CD4-positive, alpha-beta T cell treated with Interleukin-12 subunit alpha and Interleukin-12 subunit beta, for 1 hour (primary cell): Measurements from ENCODE around the gene NCKAP5L.
"Not testable (repeated sequence)": the region's sequence is repeated elsewhere in the genome, so short reads cannot be mapped to it uniquely, and the experiment has no call there.

Experiments used
- DNase-seq: peaks from one replicate; pipeline ENCODE4 v3.0.0-alpha.2; 2020

Gene NCKAP5L

DNA sequence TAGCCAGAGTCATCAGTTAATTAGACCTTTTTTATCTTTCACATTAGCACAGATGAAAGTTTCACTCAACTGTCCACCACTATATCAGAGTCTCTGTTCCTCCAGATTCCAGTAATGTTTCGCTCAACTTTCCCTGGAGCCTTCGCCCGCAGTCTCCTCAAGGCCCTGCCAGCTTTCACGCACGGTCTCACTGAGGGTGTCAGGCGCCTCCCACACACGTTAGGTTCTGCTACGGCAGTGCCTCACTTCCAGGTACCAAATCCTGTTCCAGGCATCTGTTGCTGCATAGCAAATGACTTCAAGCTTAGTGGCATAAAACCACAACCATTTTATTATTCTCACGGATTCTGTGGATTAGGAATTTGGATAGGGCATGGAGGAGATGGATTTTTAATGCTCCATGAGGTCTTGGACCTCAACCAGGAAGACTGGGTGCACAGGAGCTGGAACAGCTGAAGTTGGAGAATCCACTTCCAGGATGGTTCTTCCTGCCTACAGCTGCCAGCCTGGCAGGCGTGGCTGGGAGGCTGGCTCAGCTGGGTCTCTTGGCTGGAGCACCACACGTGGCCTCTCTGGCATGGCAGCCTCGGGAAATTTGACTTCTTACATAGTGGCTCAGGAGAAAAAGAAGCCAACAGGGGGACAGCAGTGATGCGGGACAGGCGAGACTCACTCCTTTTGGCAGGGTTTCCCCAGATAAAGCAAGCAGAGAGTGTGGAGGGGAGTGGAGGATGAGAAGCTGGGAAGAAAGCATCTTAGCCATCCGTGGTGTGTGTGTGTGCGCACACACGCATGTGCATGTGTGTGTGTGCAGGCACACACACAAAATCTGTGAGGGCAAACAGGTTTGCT, 36.0 kb upstream of the NCKAP5L start:
- DNase-seq: no peak

DNA sequence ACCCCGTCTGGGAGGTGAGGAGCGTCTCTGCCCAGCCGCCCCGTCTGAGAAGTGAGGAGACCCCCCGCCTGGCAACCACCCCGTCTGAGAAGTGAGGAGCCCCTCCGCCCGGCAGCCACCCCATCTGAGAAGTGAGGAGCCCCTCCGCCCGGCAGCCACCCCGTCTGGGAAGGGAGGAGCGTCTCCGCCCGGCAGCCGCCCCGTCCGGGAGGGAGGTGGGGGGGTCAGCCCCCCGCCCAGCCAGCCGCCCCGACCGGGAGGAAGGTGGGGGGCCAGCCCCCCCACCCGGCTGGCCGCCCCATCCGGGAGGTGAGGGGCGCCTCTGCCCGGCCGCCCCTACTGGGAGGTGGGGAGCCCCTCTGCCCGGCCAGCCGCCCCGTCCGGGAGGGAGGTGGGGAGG, 32.7 kb upstream of the NCKAP5L start:
- not testable (repeated sequence) for DNase-seq

DNA sequence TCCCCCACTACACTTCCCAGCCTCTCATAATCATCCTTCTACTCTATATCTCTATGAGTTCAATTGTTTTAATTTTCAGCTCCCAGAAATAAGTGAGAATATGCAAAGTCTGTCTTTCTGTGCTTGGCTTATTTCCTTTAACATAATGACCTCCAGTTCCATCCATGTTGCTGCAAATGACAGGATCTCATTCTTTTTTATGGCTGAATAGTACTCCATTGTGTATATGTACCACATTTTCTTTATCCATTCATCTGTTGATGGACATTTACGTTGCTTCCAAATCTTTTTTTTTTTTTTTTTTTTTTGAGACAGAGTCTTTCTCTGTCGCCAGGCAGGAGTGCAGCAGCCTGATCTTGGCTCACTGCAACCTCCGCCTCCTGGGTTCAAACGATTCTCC, 27.7 kb upstream of the NCKAP5L start:
- not testable (repeated sequence) for DNase-seq

DNA sequence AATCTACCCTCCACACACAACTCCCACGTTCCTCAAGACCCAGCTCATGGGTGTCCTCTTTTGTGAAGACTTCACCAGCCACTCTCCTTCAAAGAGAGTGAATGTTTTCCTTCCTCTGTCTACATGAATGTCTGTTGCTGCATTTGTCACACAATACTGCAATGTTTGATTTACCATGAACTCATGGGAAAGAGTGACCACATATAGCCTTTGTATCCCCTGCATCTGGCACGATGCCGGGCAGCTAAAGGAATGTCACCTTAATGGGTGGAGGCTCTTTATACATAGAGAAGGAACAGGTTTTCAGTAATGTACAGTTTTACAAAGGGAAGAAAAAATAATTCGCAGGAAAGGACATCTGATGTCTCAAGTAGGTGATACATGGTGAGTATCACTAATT, 26.8 kb upstream of the NCKAP5L start:
- no peak for DNase-seq

- no peak for DNase-seq
Observed at GRCh38 chr12:49853671-49854070, 25.5 kb upstream of the NCKAP5L start.

GRCh38 chr12:49847161-49847560, 18.9 kb upstream of the NCKAP5L start:
- DNase-seq: no peak

DNA sequence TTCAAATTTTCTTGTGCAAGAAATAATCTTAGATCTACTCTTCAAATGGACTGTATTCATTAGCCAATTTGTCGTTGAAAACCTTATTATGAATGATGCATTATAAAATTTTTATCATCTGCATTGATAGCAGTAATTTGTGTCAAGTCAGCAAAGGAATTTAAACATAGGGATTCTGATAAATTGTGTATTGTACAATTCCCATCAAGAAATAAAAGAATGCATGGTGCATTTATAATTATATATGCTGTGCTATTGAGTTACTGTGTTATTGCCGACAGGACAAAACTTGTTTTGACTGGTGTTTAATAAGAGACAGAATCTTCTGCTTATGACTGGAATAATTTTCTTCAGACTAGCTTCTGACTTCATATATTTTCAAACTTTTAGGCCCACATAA, 17.8 kb upstream of the NCKAP5L start:
- no peak for DNase-seq

- no peak for DNase-seq
Observed at GRCh38 chr12:49843876-49844437, 15.7 kb upstream of the NCKAP5L start.

GRCh38 chr12:49843411-49843810, 15.2 kb upstream of the NCKAP5L start:
- DNase-seq: no peak

DNA sequence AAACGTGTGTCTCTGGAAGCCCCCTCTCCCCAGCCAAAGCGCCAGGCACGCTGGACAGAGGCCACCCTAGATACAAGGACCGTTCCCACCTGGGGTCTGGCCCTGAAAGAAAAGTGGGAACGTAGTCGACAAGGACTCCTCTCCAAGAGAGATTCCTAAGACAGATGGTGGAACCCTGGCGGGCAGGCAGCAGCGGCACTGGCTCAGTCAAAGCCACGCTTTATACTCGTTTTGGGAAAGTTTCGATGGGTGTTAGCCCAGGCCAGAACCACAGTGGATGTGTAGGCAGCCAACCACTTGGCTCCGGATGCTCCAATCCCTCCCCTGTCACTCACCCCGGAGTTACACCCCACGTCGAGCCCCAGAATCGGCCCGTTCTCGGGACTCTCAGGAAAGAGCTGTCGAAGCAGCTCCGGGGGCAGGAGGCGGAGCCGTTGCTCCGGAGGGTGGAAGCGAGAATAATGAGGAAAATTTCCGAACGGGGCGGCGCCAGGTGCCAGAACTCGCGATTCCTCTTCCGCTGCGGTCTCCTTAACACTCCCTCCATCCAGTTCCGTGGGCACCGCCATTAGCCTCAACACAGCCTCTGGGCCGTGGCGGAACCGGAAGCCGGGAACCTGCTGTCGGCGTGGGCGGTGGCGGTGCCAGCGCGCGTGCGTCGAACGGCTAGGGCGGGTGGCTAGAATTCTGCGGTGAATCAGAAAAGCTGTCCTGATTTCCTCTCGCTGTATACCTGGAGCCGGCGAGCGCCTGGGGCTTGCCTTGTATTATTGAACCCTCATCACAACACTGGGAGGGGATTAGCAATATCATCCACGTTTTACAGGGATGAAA, 14.5 kb upstream of the NCKAP5L start, which contains the start of gene BCDIN3D:
Gene BCDIN3D (minus strand): TSS at position 588 of the 834 bp plus-strand sequence. CDS start 19 bp downstream, at position 569.
- DNase-seq: peak; percentile 91

DNA sequence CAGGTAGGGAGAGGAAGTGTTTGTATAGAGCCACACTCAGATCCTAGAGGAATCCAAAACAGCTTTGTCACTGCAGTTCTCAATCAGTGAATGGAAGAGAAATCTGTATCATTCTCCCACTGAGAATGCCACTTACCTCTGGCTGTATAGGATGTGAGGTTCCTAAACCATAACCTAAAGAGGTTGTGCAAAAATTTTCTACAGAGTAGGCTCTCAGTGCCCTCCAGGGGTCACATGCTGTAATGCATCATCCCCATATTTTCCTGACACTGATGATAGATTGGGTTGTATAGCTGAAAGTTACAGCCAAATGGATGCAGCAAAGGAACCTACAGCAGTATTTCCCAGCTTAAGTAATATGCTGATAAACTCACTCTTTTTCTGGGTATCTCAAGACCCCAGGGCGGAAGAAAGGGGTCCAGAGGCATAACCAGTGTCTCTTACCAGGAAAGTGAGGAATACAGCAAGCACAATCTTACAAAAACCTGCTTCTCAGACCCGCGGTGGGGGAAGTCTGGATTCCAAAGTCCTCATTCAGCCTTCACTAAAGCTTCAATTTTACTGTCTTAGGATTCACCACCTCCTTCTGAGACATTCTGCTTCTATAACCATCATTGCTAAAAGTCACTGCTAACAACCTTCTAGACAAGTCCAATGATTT, 10.9 kb upstream of the NCKAP5L start:
- peak; percentile 62 for DNase-seq

- DNase-seq: no peak
Observed at GRCh38 chr12:49832836-49833421, 4.7 kb upstream of the NCKAP5L start.

GRCh38 chr12:49831717-49832116, 3.5 kb upstream of the NCKAP5L start:
- no peak for DNase-seq

- DNase-seq: peak; percentile 49
Observed at GRCh38 chr12:49827401-49828099, 663 bp downstream of the NCKAP5L start.

DNA sequence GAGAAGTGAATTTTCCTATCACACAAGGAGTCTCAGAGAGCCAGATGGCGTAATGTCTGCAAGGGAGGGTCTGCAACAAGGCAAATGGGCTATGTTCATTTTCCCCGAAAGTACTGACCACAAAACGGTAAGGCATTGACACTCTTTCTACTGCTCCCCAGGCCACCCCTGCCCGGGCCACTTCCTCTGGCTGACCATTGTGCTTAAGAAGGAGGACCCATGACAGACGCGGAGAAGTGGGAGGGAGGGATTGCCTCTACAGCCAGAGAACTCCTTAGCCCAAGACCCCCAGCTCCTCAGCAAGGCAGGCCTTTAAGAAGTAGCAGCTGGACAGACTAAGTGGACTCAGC, 1.2 kb downstream of the NCKAP5L start:
- no peak for DNase-seq

- no peak for DNase-seq
Observed at GRCh38 chr12:49825971-49826421, 2.2 kb downstream of the NCKAP5L start.

- no peak for DNase-seq
Observed at GRCh38 chr12:49825360-49825970, 2.7 kb downstream of the NCKAP5L start.

- DNase-seq: peak; percentile 8
Observed at GRCh38 chr12:49824895-49825294, 3.3 kb downstream of the NCKAP5L start.

GRCh38 chr12:49824416-49824815, 3.8 kb downstream of the NCKAP5L start:
- no peak for DNase-seq

DNA sequence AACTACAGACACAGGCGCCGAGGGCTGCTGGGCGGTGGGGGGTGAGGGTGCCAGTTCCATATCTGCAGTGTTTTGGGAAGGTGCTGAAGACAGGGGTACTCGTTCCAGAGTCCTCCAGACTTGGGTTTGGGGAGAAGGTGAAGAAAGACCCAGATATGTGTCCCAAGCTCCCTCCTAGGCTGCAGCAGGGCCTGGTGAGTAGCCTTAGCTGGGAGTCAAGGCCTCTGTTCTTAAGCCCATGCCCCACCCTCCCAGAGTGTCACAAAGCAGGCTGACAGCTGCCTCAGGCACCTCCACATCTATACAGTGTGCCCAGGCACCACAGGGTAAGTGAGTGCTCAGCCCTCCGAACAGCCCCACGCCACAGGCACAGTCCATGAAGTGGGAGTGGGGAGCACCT, 4.3 kb downstream of the NCKAP5L start:
- no peak for DNase-seq

DNA sequence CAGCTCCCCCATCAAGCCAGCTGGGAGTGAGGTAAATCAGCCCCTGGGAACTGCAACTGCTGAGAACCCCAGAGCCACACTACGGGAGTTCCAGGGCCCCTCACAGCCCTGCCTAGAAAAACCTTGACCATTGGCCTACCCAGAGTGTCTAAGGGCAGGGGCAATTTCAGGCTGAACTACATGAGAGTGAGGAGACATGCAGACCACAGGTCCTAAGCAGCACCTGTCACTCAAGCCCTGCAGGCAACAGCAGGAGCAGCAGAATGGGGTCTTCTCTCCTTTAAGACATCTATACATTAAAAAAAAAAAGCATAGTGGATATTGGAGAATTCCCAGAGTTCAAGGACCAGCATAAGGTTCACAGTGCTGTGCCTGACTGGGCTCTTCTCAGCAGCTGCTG, 4.9 kb downstream of the NCKAP5L start:
- DNase-seq: no peak
